Stomach smooth muscle (tissue), 2 donors: Measurements from ENCODE around the gene MIAT.

ENCODE experiments used
- H3K27ac ChIP-seq: one replicate; pipeline ENCODE4 v1.7.0; 2013; ENCODE audit warnings: mild to moderate bottlenecking, low read length, inconsistent platforms
- H3K27me3 ChIP-seq, 2 donors: one replicate each; pipeline ENCODE4 v1.7.0; 2013; ENCODE audit warnings: low read length in 2 of 2; ENCODE audit not compliant: insufficient read depth in 2 of 2, control insufficient read depth in 1 of 2
- H3K36me3 ChIP-seq, 2 donors: one replicate each; pipeline ENCODE4 v1.7.0; 2013; ENCODE audit warnings: low read length in 2 of 2; ENCODE audit not compliant: control insufficient read depth in 2 of 2, insufficient read depth in 2 of 2
- H3K4me1 ChIP-seq: one replicate; pipeline ENCODE4 v1.7.0; 2013; ENCODE audit warnings: low read length; ENCODE audit not compliant: control insufficient read depth, insufficient read depth
- H3K4me3 ChIP-seq, 2 donors: one replicate each; pipeline ENCODE4 v1.7.0; 2013; ENCODE audit warnings: low read length in 2 of 2
- H3K9ac ChIP-seq, 2 donors: one replicate each; pipeline ENCODE4 v1.7.0; 2013; ENCODE audit warnings: low read length in 2 of 2, mild to moderate bottlenecking in 1 of 2
- H3K9me3 ChIP-seq, 2 donors: one replicate each; pipeline ENCODE4 v1.7.0; 2013; ENCODE audit warnings: low read length in 2 of 2; ENCODE audit not compliant: control insufficient read depth in 2 of 2
- donor health status: healthy.
- donor health status: Pancreatic carcinoma.

The MIAT gene

DNA sequence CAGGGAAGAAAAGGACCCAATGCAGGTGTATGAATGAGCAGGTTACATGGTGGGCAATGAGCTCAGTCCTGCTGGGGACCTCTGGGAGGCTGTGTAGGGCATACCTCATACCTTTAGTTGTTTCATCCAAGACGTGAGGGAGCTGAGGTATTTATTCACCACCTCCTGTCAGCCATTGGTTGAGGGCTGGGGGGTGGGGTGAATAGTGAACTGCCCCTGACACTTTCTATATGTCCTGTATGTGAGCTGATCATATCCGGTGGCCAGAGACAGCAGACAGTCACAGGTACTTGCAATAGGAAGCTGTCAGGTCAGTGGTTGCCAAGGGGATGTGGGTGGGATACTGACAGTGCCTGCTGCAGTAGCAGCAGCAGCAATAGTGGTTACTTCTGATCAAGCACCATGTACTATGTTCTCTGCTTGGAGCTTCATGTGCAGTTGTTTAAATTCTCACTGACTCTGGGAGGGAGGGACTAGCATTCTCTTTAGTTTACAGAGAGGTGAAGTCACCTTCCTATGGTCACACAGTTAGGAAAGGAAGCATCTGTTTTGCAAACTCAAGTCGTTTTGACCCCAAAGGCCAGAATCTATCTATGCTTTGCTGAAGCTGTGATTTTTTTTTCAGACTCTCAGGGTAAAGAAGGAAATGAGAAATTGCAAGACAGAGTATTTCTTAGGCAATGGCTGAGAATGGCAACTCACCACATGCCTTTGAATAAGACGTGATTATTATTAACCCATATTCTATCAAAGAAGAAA is 54.0 kb downstream of the MIAT start:
- Histone ChIP-seq H3K27me3 (no peaks in the 10 kb centered on the region), H3K4me1 (no peaks in the 10 kb centered on the region), H3K4me3 (no peak overlapping the region), H3K27ac (no peak overlapping the region), H3K36me3 (peaks cover 3 to 7% of the 10 kb centered on the region in 2 donors), H3K9ac (no peak overlapping the region), H3K9me3 (peaks cover 0 to 3% of the 10 kb centered on the region in 2 donors)

DNA sequence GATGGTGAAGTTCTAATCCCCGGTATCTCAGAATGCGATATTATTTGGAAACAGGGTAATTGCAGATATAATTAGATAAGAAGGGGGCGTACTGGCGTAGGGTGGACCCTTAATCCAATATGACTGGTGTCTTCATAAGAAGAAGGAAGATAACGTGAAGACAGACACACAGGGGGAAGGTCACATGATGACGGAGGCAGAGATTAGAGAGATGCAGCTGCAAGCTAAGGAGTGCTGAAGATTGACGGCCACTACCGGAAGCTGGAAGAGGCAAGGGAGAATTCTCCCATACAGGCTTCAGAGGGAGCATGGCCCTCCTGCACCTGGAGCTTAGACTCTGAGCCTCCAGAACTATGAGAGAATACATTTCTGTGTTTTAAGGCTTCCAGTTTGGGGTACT is 54.8 kb downstream of the MIAT start:
- Histone ChIP-seq H3K9me3 (no peaks in the 10 kb centered on the region), H3K4me3 (no peak overlapping the region), H3K9ac (no peak overlapping the region), H3K27ac (no peak overlapping the region), H3K36me3 (peaks cover 3 to 6% of the 10 kb centered on the region in 2 donors), H3K27me3 (no peaks in the 10 kb centered on the region), H3K4me1 (no peaks in the 10 kb centered on the region)

DNA sequence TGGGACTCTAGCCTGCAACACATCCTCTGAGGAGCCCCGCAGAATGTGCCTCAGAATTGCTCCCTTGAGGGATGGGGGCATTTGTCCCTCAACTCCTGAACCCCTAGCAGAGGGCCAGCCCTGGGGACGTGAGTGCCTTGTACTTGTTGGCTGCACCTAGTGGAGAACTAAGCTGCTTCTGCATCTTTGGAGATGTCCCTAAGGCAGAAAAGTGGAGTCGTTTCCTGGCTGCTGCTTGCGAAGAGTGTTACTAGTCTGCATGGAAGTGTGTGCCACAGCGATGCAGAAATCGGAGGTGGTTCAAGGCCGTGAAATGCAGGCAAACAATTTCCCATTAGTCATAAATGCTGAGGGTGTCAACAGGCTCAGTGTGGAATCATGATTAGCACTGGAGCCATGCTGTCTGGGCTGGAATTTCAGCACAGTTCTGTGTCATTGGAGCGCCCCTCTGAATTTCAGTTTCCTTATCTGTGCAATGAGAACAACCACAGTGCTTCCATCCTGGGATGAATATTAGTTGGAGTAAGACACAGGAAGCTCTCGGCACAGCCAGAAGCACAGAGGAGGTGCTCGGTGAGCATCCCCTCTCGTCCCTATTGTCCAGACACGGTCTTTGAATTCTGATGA is 56.5 kb downstream of the MIAT start:
- no peaks in the 10 kb centered on the region for H3K27me3 ChIP-seq
- no peaks in the 10 kb centered on the region for H3K9me3 ChIP-seq
- no peak overlapping the region for H3K9ac ChIP-seq
- peaks cover 3 to 5% of the 10 kb centered on the region in 2 donors for H3K36me3 ChIP-seq
- no peak overlapping the region for H3K4me3 ChIP-seq
- peaks cover 3% of the 10 kb centered on the region for H3K4me1 ChIP-seq
- H3K27ac ChIP-seq: no peak overlapping the region

DNA sequence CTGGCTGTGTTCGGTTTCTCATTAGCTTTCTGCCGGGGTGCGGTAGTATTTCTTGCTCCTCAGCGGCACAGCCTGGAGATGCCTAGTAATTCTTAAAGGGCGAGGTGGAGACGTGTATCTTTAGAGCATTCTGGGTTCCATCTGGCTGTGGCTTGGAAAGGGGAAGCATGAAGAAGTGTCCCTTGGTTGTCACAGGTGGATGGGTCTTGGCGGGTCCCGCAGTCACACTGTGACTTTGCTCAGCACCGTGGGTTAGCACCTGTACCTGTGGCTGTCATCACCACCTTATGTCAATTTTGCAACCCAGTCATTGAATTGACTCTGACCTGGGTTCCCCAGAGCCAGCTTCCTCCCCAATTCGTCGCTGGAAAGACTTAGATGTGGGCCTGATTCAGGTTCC is 57.6 kb downstream of the MIAT start:
- Histone ChIP-seq H3K4me3 (no peak overlapping the region), H3K9ac (no peak overlapping the region), H3K36me3 (peaks cover 3 to 7% of the 10 kb centered on the region in 2 donors), H3K27me3 (no peaks in the 10 kb centered on the region), H3K4me1 (peaks cover 3% of the 10 kb centered on the region), H3K27ac (no peak overlapping the region), H3K9me3 (no peaks in the 10 kb centered on the region)

DNA sequence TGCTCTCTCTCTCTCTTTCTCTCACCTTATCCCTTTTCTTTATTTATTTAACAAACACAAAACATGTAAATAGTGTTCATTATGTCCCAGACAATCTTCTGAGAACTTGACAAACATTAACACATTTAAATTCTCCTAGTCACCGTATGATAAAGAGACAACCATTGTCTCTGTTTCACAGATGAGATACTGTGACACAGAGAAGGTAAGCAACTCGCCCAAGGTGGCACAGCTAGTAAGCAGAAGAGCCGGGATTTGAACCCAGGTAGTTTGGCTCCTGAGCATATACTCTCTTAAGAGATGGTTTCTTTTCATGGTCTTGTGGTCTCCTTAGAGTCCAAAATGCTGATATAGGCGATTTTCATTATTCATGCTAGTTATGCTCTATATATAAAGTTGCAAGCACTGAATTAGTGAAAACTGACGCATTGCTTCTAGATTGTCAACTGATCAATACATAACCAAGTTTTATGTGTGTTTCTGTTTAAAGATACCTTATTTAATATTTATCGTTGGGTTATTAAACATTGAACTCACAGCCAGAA is 58.1 kb downstream of the MIAT start:
- peaks cover 3 to 8% of the 10 kb centered on the region in 2 donors for H3K36me3 ChIP-seq
- H3K4me3 ChIP-seq: no peak overlapping the region
- peaks cover 3% of the 10 kb centered on the region for H3K4me1 ChIP-seq
- H3K9me3 ChIP-seq: no peaks in the 10 kb centered on the region
- no peak overlapping the region for H3K27ac ChIP-seq
- no peak overlapping the region for H3K9ac ChIP-seq
- H3K27me3 ChIP-seq: no peaks in the 10 kb centered on the region

DNA sequence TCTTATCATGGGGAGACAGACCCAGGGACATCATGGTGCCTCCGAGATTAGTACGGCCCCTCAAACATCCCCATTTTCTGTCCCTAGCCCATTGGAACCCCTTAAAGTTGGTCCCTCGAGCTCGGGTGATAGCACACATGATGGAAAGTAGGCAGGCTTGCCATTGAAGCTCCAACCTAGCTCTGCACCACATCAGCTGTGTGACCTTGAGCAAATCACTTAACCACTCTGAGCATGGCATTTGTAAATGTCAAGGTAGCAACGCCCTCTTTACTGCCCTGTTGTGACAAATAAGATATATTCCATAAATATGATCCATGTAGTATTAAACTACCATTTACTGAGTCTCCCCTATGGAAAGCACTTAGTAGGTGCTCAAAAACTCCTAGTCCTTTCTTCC is 61.1 kb downstream of the MIAT start:
- Histone ChIP-seq H3K36me3 (peaks cover 8 to 17% of the 10 kb centered on the region in 2 donors), H3K9me3 (no peaks in the 10 kb centered on the region), H3K4me1 (peaks cover 3% of the 10 kb centered on the region), H3K27ac (no peak overlapping the region), H3K27me3 (no peaks in the 10 kb centered on the region), H3K4me3 (no peak overlapping the region), H3K9ac (no peak overlapping the region)

DNA sequence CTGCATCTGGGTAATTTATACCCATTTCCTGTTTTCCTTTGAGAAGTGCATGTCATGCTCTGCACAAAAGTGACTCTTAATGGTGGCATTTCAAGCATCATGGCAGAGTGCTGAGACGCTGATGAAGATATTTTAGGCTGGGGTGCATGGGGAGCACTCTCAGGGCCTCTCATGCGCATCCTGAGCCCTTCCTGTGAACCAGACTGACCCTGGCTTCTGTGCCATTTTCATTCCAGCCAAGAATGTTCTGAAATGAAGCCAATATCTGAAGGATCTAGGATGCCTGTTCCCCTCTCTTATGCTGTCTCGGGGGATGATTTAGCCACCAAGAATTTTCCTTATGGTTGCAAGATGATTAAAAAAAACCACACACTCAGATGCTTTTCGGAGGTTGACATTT is 61.5 kb downstream of the MIAT start:
- Histone ChIP-seq H3K27me3 (no peaks in the 10 kb centered on the region), H3K9ac (no peak overlapping the region), H3K36me3 (peaks cover 8 to 15% of the 10 kb centered on the region in 2 donors), H3K27ac (no peak overlapping the region), H3K4me3 (no peak overlapping the region), H3K4me1 (peaks cover 3% of the 10 kb centered on the region), H3K9me3 (no peaks in the 10 kb centered on the region)

DNA sequence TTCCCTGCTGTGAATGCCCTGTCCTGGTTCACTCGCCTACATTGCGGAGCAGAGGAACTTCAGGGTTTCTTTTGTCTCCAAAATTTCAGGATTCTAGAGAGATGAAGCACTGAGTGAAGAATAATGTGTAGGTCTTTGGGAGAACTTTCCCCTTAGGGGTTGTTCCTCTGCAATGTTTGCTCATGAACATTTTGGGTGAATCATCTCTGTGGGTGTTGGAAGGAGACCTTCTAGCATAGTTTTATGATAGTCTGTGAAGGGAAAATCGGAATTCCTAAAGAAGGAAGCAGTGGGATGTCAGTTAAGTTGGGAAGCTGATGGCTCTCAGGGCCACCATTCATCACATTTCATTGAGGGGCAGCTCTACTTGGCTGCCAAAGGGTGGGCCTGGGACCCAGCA is 64.8 kb downstream of the MIAT start:
- Histone ChIP-seq H3K27ac (no peak overlapping the region), H3K9me3 (no peaks in the 10 kb centered on the region), H3K9ac (no peak overlapping the region), H3K4me3 (no peak overlapping the region), H3K36me3 (peaks cover 14 to 17% of the 10 kb centered on the region in 2 donors), H3K27me3 (no peaks in the 10 kb centered on the region), H3K4me1 (peaks cover 3% of the 10 kb centered on the region)

DNA sequence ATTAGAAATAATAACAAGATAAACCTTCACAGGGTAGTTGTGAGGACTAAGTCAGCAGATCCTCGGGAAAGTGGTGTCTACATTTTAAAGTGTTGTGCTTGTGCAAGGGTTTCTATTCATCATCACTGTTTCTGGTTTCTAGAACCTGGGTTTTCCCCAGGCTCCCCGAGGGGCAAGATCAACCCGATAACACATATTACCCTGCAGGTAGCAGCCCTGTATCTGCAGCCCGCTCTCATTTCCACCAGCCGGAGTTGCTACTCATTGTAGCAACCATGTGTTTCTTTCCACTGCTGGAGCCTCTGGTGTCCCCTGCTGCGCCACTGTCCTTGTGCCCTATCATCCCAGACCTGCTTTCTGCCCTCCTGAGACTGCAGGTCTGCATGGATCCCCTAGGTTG is 67.0 kb downstream of the MIAT start:
- no peaks in the 10 kb centered on the region for H3K9me3 ChIP-seq
- H3K27me3 ChIP-seq: no peaks in the 10 kb centered on the region

DNA sequence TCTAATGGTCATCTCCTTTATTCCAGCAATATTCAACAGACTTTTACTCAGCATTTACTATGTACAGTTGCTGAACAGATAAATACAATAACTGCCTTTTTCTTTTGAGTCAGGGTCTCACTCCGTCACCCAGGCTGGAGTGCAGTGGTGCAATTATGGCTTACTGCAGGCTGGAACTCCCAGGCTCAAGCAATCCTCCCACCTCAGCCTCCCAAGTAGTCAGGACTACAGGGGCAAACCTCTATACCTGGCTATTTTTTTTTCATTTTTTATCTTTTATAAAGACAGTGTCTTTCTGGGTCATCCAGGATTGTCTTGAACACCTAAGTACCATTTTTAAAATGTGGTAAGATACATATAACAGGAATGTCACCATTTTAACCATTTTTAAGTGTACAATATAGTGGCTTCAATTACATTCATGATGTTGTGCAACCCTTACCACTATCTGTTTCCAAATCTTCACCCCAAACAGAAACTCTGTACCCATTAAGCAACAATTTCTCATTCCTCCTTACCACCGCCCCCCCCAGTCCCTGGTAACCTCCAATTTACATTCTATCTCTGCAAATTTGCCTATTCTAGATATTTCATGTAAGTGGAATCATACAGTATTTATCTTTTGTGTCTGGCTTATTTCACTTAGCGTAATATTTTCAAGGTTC is 67.8 kb downstream of the MIAT start:
- Histone ChIP-seq H3K9ac (no peak overlapping the region), H3K27me3 (no peaks in the 10 kb centered on the region), H3K4me1 (no peaks in the 10 kb centered on the region), H3K27ac (no peak overlapping the region), H3K36me3 (peaks cover 12 to 16% of the 10 kb centered on the region in 2 donors), H3K4me3 (no peak overlapping the region), H3K9me3 (no peaks in the 10 kb centered on the region)

More for the DNA sequence above, 67.0 kb downstream of the MIAT start:
- H3K4me3 ChIP-seq: no peak overlapping the region
- H3K27ac ChIP-seq: no peak overlapping the region
- no peaks in the 10 kb centered on the region for H3K4me1 ChIP-seq
- H3K36me3 ChIP-seq: peaks cover 12 to 18% of the 10 kb centered on the region in 2 donors
- H3K9ac ChIP-seq: no peak overlapping the region
